ENCODE results near the gene COBLL1. TPM values are rescaled to one million over a fixed set of nuclear protein-coding genes. Genes with fewer than 3 reads are reported as not detected.

COBLL1 gene
- total RNA-seq, 1 donor from 2014 or later = 95.3 TPM

- H3K27ac ChIP-seq = no peak overlapping the region
- no peak for TF ChIP-seq CTCF (IDR thresholded peaks at IDR 0.05)
- no peaks in the 10 kb centered on the region for H3K36me3 ChIP-seq
- no peaks in the 10 kb centered on the region for H3K9me3 ChIP-seq
- intact Hi-C loops (cut with DNase I) = no loop called here
- H3K4me3 ChIP-seq = no peak overlapping the region
- ATAC-seq (no peak), DNase-seq (no peak)
- no peaks in the 10 kb centered on the region for H3K27me3 ChIP-seq
- H3K4me1 ChIP-seq = peaks cover 4% of the 10 kb centered on the region
These were observed 33.9 kb upstream of the COBLL1 start for GRCh38 chr2:164875334-164876205.

GRCh38 chr2:164873210-164873908, 31.7 kb upstream of the COBLL1 start:
- DNase-seq (no peak), ATAC-seq (no peak)
- H3K4me1 ChIP-seq = no peaks in the 10 kb centered on the region
- intact Hi-C loops (cut with DNase I) = no loop called here
- no peak overlapping the region for H3K27ac ChIP-seq
- TF ChIP-seq CTCF (IDR thresholded peaks at IDR 0.05) = no peak
- no peaks in the 10 kb centered on the region for H3K27me3 ChIP-seq
- no peaks in the 10 kb centered on the region for H3K36me3 ChIP-seq
- no peaks in the 10 kb centered on the region for H3K9me3 ChIP-seq
- H3K4me3 ChIP-seq = no peak overlapping the region

GRCh38 chr2:164871404-164871803, 29.8 kb upstream of the COBLL1 start:
- Histone ChIP-seq H3K36me3 (no peaks in the 10 kb centered on the region), H3K27me3 (no peaks in the 10 kb centered on the region), H3K4me1 (no peaks in the 10 kb centered on the region), H3K4me3 (no peak overlapping the region), H3K9me3 (no peaks in the 10 kb centered on the region), H3K27ac (no peak overlapping the region)
- no peak for ATAC-seq
- no peak for TF ChIP-seq CTCF (IDR thresholded peaks at IDR 0.05)
- intact Hi-C loops (cut with DNase I) = no loop called here
- no peak for DNase-seq

- no peak for TF ChIP-seq CTCF (IDR thresholded peaks at IDR 0.05)
- H3K27me3 ChIP-seq = no peaks in the 10 kb centered on the region
- intact Hi-C loops (cut with DNase I) = no loop called here
- H3K27ac ChIP-seq = no peak overlapping the region
- H3K9me3 ChIP-seq = no peaks in the 10 kb centered on the region
- DNase-seq = no peak
- H3K4me1 ChIP-seq = no peaks in the 10 kb centered on the region
- no peak for ATAC-seq
- no peaks in the 10 kb centered on the region for H3K36me3 ChIP-seq
- no peak overlapping the region for H3K4me3 ChIP-seq
These were observed 27.8 kb upstream of the COBLL1 start for GRCh38 chr2:164869420-164869772.

- intact Hi-C loops (cut with DNase I) = no loop called here
- Histone ChIP-seq H3K4me1 (no peaks in the 10 kb centered on the region), H3K9me3 (no peaks in the 10 kb centered on the region), H3K27me3 (no peaks in the 10 kb centered on the region), H3K4me3 (no peak overlapping the region), H3K36me3 (no peaks in the 10 kb centered on the region), H3K27ac (no peak overlapping the region)
- TF ChIP-seq CTCF (IDR thresholded peaks at IDR 0.05) = no peak
- ATAC-seq (no peak), DNase-seq (no peak)
These were observed 27.2 kb upstream of the COBLL1 start for GRCh38 chr2:164868563-164869419.

Measured in upper lobe of right lung (tissue), 1 donor.